Parathyroid adenoma (tissue), 2 donors: ENCODE results near the gene ADAMTSL2.

ENCODE experiments used
- H2AFZ ChIP-seq: fragments of 300-600 bp; sonication (generic); one replicate; pipeline ENCODE4 v1.7.0; 2017; ENCODE audit warnings: antibody characterized with exemption, mild to moderate bottlenecking
- H3K27ac ChIP-seq: fragments of 300-600 bp; sonication (generic); one replicate; pipeline ENCODE4 v1.7.0; 2017
- H3K27me3 ChIP-seq: fragments of 300-600 bp; sonication (generic); one replicate; pipeline ENCODE4 v1.7.0; 2017; ENCODE audit warnings: low read length; ENCODE audit not compliant: control insufficient read depth, insufficient read depth
- H3K36me3 ChIP-seq: fragments of 300-600 bp; sonication (generic); one replicate; pipeline ENCODE4 v1.7.0; 2017; ENCODE audit warnings: low read length; ENCODE audit not compliant: control insufficient read depth, insufficient read depth
- H3K4me1 ChIP-seq: fragments of 300-600 bp; sonication (generic); one replicate; pipeline ENCODE4 v1.7.0; 2017; ENCODE audit warnings: control low read depth
- H3K4me2 ChIP-seq: fragments of 300-600 bp; sonication (generic); one replicate; pipeline ENCODE4 v1.7.0; 2017; ENCODE audit warnings: low read length
- H3K4me3 ChIP-seq: fragments of 300-600 bp; sonication (generic); one replicate; pipeline ENCODE4 v1.7.0; 2017; ENCODE audit warnings: low read depth, low read length
- H3K79me2 ChIP-seq: fragments of 300-600 bp; sonication (generic); one replicate; pipeline ENCODE4 v1.7.0; 2017; ENCODE audit warnings: control low read depth
- H3K9ac ChIP-seq: fragments of 300-600 bp; sonication (generic); one replicate; pipeline ENCODE4 v1.7.0; 2017; ENCODE audit warnings: mild to moderate bottlenecking
- H3K9me3 ChIP-seq: fragments of 300-600 bp; sonication (generic); one replicate; pipeline ENCODE4 v1.7.0; 2017; ENCODE audit warnings: low read length; ENCODE audit not compliant: control insufficient read depth
- TF ChIP-seq, protein P1 (sequence below): fragments of 300-600 bp; sonication (generic); IDR thresholded peaks from one replicate; pipeline ENCODE4 v1.7.0; 2017; ENCODE audit warnings: antibody characterized with exemption, mild to moderate bottlenecking
- donor health status: primary hyperparathyroidism.

The ADAMTSL2 gene

DNA sequence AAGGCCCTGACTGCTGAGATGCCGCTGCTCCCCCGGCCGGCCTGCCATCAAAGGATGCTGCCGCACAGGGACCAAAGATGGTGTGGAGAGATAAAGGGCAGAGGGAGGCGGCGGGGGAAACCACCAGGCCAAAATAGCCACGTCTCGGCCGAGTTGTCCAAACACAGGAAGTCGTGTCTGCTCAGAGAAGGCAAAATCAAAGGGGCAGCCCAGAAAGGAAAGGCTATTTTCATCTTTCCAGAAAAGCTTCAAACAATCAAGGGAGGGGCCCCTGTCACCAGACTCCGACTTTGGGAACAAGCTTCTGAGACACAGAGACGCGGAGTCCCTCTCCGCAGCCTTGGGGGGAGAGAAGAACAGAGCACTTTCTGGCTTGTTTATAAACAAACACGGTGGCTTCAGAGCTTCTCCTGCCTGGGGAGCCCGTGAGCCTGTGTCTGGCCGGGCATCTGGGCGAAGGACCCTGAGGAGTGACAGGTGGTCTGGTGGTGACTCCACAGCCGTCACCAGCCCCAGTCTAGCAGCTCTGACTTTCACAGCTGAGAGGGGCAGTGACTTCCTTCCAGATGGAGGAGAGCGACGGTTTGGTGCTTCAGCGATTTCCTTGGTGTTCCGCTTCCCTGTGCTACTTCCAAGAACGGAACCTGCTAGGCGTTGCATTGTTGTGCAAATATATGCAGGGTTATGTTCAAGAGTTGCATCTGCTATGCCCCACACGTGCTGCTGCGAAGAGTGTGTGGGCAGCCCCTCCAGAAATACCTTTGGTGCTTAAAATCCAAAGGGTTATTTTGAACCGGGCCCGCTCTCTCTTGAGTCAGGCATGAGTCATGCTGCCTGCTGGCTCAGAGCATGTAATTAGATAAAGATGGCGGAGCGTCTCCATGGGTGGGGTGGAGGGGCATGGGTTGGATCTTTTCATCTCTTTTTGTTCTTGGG, 24.0 kb downstream of the ADAMTSL2 start:
- Histone ChIP-seq H3K4me1 (no peaks in the 10 kb centered on the region), H3K27me3 (no peaks in the 10 kb centered on the region), H3K4me2 (no peak overlapping the region), H3K79me2 (no peaks in the 10 kb centered on the region), H3K9ac (no peak overlapping the region), H2AFZ (no peak overlapping the region), H3K27ac (no peak overlapping the region), H3K36me3 (no peaks in the 10 kb centered on the region), H3K9me3 (no peaks in the 10 kb centered on the region), H3K4me3 (no peak overlapping the region)
- TF ChIP-seq, protein P1, sequence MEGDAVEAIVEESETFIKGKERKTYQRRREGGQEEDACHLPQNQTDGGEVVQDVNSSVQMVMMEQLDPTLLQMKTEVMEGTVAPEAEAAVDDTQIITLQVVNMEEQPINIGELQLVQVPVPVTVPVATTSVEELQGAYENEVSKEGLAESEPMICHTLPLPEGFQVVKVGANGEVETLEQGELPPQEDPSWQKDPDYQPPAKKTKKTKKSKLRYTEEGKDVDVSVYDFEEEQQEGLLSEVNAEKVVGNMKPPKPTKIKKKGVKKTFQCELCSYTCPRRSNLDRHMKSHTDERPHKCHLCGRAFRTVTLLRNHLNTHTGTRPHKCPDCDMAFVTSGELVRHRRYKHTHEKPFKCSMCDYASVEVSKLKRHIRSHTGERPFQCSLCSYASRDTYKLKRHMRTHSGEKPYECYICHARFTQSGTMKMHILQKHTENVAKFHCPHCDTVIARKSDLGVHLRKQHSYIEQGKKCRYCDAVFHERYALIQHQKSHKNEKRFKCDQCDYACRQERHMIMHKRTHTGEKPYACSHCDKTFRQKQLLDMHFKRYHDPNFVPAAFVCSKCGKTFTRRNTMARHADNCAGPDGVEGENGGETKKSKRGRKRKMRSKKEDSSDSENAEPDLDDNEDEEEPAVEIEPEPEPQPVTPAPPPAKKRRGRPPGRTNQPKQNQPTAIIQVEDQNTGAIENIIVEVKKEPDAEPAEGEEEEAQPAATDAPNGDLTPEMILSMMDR = no peak

DNA sequence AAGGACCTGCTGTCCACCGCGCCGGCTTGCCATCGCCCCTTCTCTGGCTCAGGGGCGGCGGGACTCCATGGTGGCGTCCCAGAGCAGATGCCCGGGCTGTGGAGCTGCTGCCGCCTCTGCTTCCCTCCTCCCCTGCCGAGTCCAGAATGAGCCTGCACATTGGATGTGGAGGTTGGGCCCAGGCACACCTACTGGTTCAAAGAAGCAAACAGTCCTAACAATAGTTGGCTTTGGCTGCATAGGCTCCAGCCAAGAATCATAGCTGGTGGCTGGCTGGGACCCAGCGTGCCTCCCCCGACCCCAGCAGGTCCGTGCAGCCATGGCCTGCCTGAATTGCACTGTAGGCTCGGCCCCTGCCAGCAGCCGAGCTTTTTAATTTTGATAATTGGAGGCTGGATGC, 25.8 kb downstream of the ADAMTSL2 start:
- H2AFZ ChIP-seq = no peak overlapping the region
- TF ChIP-seq, protein P1 = no peak
- no peak overlapping the region for H3K4me2 ChIP-seq
- no peak overlapping the region for H3K9ac ChIP-seq
- H3K27me3 ChIP-seq = no peaks in the 10 kb centered on the region
- H3K27ac ChIP-seq = no peak overlapping the region
- no peaks in the 10 kb centered on the region for H3K36me3 ChIP-seq
- no peaks in the 10 kb centered on the region for H3K4me1 ChIP-seq
- H3K79me2 ChIP-seq = no peaks in the 10 kb centered on the region
- H3K9me3 ChIP-seq = no peaks in the 10 kb centered on the region
- H3K4me3 ChIP-seq = no peak overlapping the region

DNA sequence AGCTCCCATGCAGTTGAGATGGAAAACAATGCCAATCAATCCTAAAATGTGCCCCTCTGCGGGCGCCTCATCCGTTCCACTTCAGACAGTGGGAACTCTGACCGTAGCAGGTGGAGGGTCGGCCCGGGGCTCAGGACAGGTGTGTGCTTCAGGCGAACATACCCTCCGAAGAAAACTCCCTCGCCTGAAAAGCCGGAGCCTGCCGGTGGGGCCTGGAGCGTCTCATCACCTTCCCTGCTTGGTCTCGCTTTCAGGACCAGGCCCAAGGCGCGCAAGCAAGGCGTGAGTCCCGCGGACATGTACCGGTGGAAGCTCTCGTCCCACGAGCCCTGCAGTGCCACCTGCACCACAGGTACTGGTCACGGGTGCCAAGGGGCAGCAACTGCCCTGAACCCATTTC, 26.4 kb downstream of the ADAMTSL2 start:
- no peak overlapping the region for H3K4me3 ChIP-seq
- H3K36me3 ChIP-seq = no peaks in the 10 kb centered on the region
- no peaks in the 10 kb centered on the region for H3K4me1 ChIP-seq
- H3K27me3 ChIP-seq = no peaks in the 10 kb centered on the region
- TF ChIP-seq, protein P1 = no peak
- H3K27ac ChIP-seq = no peak overlapping the region
- no peak overlapping the region for H3K9ac ChIP-seq
- no peak overlapping the region for H3K4me2 ChIP-seq
- no peak overlapping the region for H2AFZ ChIP-seq
- H3K9me3 ChIP-seq = no peaks in the 10 kb centered on the region
- H3K79me2 ChIP-seq = no peaks in the 10 kb centered on the region

DNA sequence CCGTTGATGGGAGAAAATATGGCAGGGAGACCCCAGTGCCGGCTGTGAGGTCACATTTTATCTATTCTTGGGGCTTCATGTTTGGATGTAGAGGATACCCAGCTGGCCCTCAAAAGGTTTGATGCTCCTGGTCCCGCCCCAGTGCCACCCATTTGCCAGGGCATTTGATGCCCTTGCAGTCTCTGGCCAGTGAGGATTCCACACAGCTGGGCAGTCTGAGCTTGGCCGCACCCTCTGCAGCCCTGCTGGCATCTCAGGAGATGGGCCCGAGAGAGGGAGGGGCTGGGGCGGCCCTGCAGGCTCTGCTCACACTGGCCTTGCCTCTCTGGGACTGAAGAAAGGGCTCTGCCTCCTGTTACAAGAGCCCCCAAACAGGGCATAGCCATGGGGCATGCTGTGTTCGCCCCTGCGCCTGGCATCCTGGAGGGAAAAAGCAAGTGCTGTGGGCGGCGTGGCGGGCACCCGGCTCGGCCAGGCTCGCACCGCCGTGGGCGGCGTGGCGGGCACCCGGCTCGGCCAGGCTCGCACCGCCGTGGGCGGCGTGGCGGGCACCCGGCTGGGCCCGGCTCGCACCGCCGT, 27.6 kb downstream of the ADAMTSL2 start:
- Histone ChIP-seq H3K4me1 (no peaks in the 10 kb centered on the region), H3K9ac (no peak overlapping the region), H3K27ac (no peak overlapping the region), H3K79me2 (no peaks in the 10 kb centered on the region), H3K27me3 (no peaks in the 10 kb centered on the region), H3K9me3 (no peaks in the 10 kb centered on the region), H3K4me2 (no peak overlapping the region), H2AFZ (no peak overlapping the region), H3K36me3 (no peaks in the 10 kb centered on the region), H3K4me3 (no peak overlapping the region)
- TF ChIP-seq, protein P1 = no peak
